AG04449 (cell line): Measurements from ENCODE around the gene LYPD6B.

ENCODE experiments used
- CTCF ChIA-PET: fragments of 350-600 bp; formaldehyde crosslinking; extraction: SDS; loops from one replicate; lab custom pipeline; 2021; ENCODE audit warnings: antibody characterized with exemption; lab: Yijun Ruan, JAX
- POLR2A ChIA-PET: fragments of 400-600, 350-600 bp; formaldehyde crosslinking; extraction: SDS; loops from one replicate; lab custom pipeline; 2020; ENCODE audit warnings: antibody characterized with exemption, inconsistent platforms; lab: Yijun Ruan, JAX
- DNase-seq: peaks from one replicate; pipeline ENCODE4 v3.0.0-alpha.2; 2010; ENCODE audit warnings: low read depth, low spot score
- H3K4me3 ChIP-seq: 2 replicates; pipeline ENCODE4 v1.5.1; 2011; ENCODE audit warnings: low read depth, mild to moderate bottlenecking, control low read depth, low read length
- TF ChIP-seq, protein P1 (sequence below): IDR thresholded peaks from one replicate; pipeline ENCODE4 v1.5.1; 2011; ENCODE audit warnings: mild to moderate bottlenecking, moderate library complexity, low read length, control low read depth, inconsistent platforms; ENCODE audit not compliant: insufficient read depth; ENCODE audit errors: missing control alignments

LYPD6B gene

DNA sequence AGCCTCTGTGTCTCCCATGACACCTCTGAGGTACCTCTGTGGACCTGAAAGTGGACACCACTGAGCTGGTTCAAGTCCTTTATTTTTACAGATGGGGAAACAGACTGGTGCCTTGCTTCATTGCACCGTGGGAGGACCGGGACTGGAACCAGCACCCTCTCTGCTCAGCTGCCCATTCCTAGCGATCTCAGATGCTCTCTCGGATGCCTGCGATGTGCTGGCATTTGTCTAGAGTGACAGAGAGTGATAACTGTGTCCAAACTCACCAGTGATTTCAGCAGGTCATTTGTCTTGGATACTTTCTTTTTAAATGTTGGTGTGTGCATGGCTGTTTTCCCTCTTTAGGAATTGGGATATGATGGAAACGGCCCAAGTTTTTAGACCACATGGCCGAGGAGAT is 30.1 kb upstream of the LYPD6B start:
- POLR2A ChIA-PET: no interaction called here
- H3K4me3 ChIP-seq: no peak overlapping the region
- no peak for DNase-seq
- CTCF ChIA-PET: interaction anchor here (3.3 kb wide), 1 partner anchor 10 kb away, joined by 35 read pairs; no protein-coding TSS in a partner anchor
- TF ChIP-seq, protein P1, sequence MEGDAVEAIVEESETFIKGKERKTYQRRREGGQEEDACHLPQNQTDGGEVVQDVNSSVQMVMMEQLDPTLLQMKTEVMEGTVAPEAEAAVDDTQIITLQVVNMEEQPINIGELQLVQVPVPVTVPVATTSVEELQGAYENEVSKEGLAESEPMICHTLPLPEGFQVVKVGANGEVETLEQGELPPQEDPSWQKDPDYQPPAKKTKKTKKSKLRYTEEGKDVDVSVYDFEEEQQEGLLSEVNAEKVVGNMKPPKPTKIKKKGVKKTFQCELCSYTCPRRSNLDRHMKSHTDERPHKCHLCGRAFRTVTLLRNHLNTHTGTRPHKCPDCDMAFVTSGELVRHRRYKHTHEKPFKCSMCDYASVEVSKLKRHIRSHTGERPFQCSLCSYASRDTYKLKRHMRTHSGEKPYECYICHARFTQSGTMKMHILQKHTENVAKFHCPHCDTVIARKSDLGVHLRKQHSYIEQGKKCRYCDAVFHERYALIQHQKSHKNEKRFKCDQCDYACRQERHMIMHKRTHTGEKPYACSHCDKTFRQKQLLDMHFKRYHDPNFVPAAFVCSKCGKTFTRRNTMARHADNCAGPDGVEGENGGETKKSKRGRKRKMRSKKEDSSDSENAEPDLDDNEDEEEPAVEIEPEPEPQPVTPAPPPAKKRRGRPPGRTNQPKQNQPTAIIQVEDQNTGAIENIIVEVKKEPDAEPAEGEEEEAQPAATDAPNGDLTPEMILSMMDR: no peak

DNA sequence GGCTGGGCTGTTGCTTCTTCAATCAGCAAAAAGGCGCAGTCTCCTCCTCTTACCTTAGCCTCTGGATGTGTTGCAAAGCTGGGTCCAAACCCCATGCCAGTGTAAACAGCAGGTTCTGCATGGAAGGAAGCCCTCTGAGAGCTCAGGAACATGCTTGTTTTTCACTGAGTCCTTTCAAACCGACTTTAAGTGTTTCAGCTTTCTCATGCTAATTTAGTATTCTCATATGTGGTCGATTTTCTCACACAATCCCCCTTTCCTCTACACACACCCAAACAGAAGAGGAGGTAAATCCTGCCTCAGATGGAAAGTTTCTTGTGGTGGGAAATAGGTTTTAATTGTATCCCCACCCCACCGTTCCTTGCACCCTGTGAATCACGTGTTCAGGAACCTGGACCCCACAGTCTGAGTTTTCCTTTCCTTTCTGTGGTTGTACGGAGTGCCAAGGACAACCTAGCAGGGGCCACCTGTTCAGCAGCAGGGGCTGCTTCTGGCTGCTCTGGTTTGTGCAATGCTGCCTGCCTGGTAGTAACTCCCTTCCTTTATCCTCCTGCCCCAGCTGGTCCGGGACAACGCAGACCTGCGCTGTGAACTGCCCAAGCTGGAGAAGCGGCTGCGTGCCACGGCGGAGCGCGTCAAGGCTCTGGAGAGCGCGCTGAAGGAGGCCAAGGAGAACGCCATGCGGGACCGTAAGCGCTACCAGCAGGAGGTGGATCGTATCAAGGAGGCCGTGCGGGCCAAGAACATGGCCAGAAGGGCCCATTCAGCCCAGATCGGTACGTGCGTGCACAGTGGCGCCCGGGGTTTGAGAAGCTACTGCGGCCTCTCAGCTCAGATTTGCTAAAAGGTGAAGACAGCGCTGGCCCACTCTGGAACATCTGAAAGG is 28.7 kb upstream of the LYPD6B start:
- DNase-seq: no peak
- ChIA-PET CTCF (interaction anchor here (0.6 to 3.3 kb wide), 6 partner anchors 8 to 552 kb away, joined by 3 to 35 read pairs (median 4); no protein-coding TSS in a partner anchor), POLR2A (no interaction called here)
- TF ChIP-seq, protein P1: no peak
- no peak overlapping the region for H3K4me3 ChIP-seq

- no peak for DNase-seq
- ChIA-PET POLR2A (no interaction called here), CTCF (no interaction called here)
- TF ChIP-seq, protein P1: no peak
- H3K4me3 ChIP-seq: no peak overlapping the region
These were observed 26.0 kb upstream of the LYPD6B start for GRCh38 chr2:149012545-149012944.

GRCh38 chr2:149015501-149015900 is 23.0 kb upstream of the LYPD6B start:
- TF ChIP-seq, protein P1: no peak
- POLR2A ChIA-PET: interaction anchor here (0.6 kb wide), 1 partner anchor 11 kb away, joined by 3 read pairs; no protein-coding TSS in a partner anchor

DNA sequence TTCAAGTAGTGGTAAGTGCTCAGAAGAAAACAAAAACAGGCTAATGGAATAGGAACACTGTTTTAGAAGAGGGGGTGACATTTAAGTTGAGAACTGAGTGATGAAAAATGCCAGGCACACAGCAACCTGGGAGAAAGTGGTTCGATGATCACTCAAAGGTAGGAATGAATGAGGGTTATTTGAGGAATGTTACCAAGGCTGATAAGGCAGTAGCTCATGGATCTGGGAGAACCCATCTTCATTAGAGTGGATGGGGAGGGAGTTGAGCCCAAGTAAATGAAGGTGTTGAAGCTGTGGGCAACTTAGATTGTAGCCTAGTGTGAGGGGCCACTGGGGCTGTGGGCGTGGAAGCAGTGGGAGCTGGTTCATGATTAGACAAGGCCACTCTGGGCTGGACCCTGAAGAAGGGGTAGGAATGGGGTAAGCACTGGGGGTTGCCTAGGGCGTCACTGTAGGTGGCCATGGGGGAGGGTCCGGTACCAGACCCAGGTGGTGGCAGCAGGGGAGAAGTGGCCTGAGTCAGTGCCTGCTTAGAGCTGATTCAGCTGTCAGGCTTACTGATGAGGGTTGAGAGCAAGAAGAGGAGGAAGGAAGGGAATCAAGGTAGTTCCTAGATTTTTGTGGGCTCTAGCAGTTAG is 22.5 kb upstream of the LYPD6B start:
- DNase-seq: no peak
- TF ChIP-seq, protein P1: no peak
- ChIA-PET POLR2A (interaction anchor here (0.6 kb wide), 1 partner anchor 368 kb away, joined by 3 read pairs; no protein-coding TSS in a partner anchor), CTCF (interaction anchor here (0.8 to 8.9 kb wide), 29 partner anchors 9 to 571 kb away, joined by 3 to 180 read pairs (median 5); partner anchors contain the start of genes LYPD6 and LYPD6B)
- H3K4me3 ChIP-seq: no peak overlapping the region

More at GRCh38 chr2:149015501-149015900, 23.0 kb upstream of the LYPD6B start:
- CTCF ChIA-PET: interaction anchor here (1.0 to 8.9 kb wide), 16 partner anchors 8 to 558 kb away, joined by 3 to 180 read pairs (median 8); partner anchors contain the start of genes LYPD6 and LYPD6B
- H3K4me3 ChIP-seq: no peak overlapping the region
- DNase-seq: no peak
